Inflammatory macrophage (primary cell): ENCODE measurements around the gene RFX8.
"Not testable (repeated sequence)": the region's sequence is repeated elsewhere in the genome, so short reads cannot be mapped to it uniquely, and the experiment has no call there.

Experiments used
- DNase-seq, 2 donors: peaks; one replicate each; pipeline ENCODE4 v3.0.0-alpha.2; 2020 to 2022

RFX8 gene

DNA sequence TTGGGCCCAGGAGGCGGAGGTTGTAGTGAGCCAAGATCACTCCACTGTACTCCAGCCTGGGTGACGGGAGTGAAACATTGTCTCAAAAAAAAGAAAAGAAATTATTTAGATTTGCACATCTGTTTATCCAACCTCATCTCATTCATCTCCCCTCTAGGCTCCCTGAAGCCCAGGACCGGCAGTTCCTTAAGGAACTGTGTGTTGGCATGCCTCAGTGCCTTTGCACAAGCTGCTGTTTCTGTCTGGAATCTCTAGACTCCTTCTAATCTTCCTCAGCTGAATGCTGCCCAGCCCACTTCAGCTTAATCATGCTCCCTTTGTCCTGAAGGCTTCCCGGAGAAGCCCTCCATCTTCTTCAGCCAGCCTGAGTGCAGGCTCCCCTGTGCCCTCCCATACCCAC is 10.9 kb upstream of the RFX8 start:
- no peak for DNase-seq

- no peak for DNase-seq
These were observed 5.9 kb upstream of the RFX8 start for GRCh38 chr2:101480764-101481163.

DNA sequence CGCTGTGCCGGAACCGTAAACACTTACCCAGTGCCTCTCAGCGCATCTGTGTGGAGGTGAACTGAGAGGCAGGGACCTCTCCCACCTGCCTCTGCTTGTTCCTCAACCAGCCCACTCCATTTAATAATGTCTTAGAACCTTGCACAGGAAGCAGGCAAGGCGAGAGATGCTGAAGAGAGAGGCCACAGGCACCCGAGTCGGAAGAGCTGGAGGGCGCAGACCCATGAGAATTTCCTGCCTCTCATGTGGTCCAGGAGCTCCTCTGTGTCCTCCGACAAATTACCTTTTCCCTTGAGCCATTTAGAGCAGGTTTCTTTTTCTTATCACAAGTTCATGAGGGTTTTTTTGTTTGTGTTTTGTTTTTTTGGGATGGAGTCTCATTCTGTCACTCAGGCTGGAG is 4.9 kb upstream of the RFX8 start:
- no peak for DNase-seq

- no peak for DNase-seq
These were observed 4.4 kb upstream of the RFX8 start for GRCh38 chr2:101479328-101479727.

GRCh38 chr2:101478181-101479001 is 3.5 kb upstream of the RFX8 start:
- no peak for DNase-seq

- DNase-seq, result no peak
These were observed 2.6 kb upstream of the RFX8 start for GRCh38 chr2:101477556-101477955.

DNA sequence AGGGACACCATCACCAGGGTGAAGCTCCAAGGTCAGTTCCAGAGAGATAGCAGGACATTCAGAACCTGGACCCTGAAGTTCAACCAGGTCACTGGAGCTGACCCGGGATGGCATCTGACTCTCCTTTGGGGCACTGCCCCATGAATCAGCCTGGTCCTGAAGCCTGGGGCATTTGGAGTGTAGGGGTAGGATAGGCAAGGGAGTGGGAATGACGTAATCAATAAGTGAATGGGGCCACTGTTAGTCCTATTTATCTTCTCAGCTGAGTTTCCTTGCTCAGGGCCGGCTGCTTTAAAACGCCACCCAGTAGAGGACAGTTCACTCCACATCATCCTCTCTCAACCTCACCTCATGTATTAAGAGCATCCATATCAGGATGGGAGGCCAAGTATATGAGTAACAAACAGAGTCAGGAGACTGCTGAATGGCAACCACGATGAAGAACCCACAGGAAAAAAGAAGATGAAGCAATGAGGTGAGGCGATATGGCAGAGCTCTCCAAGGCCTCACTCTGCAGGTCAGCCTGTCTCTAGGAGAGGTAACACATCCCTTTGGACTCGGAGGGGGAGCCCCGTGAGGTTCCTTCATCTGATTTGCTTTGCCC is 1.8 kb upstream of the RFX8 start:
- no peak for DNase-seq

DNA sequence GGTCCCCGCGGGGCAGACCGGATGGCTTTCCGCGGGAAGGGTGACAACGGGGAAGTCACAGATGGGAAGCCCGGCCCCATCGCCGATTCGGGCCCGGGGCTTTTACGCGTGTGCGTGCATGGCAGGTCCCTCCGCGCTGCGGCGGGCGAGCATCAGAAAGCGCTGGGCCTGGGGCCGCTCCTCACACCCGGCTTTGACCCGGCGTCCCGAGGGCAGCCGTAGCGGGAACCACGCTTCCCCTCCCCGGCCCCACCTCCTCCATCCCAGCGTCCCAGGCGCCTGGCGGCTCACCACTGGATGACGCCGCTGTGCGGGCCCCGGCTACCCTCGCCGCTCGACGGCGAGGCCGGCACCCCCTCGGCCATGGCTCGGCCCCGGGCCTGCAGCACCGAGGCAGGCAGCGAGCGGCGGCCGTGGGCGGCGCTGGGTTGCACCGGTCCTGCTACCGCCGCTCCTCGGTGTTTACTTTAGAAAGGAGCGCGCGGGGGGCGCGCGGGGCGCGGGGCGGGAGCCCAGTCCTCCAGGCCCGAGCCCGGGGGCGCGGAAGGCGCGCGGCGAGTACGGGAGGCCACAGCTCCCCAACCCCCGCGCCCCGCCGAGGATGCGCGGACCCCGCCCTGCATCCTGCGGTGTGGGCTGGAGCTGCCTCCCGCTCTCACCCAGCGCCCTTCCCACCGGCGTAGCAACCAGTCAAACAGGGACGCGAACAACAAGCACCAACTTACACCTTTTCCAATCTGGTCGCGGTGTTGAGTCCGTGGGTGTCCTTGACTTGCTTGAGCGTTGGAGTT is 806 bp downstream of the RFX8 start:
- peak in 1 of 2 donors; percentile 50 for DNase-seq

DNA sequence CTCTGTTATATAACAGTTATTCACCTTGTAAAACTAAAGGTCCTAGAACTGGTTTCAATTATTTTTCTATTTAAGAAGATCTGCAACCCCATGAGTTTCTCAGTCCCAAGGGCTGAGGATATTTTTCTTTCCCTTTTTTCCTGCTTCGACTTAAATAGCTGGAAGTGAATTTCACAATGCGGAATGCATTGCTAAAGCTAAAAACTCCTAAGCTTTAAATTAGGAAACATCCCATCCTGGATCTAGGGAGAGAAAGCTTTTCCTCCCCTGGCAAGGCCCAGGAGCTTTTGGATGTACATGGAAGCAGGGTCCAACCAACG is 1.4 kb downstream of the RFX8 start:
- no peak for DNase-seq

DNA sequence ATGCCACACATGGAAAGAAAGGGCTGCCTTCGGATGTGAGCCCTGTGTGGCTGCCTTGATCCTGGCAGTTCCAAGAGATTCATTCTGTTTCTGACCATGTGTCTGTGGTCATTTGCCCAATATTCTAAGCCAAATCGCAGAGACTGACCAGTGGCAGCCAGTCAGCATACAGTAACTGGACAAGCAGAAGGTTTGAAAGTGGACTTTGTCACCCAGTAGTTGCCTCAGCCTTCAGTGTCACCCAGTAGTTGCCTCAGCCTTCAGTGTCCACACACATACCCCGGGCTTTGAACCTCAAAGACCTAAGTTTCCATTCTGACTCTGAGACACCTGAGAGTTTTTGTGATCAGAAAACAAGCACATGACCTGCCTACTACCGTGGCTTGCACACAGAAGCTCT is 5.0 kb downstream of the RFX8 start:
- no peak for DNase-seq

- no peak for DNase-seq
These were observed 7.6 kb downstream of the RFX8 start for GRCh38 chr2:101467306-101467705.

DNA sequence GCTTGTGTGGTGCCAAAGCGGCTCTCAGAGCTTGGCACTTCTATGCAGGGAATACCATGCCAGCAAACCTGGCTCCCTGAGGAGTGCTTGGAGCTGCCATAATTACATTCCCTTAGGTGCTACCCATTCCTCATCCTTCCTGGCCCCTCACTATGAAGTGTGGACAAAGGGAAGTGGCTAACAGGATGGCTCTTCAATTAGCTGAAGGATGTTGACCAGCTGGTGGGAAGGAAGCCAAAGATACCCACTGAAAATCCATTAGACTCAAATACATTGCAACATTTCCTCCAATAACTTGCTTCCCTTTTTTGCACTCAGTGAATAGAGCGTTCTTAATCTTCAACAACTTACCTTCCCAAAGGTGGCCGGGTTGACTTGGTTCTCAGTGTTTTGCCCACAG is 8.5 kb downstream of the RFX8 start:
- DNase-seq, result peak; percentile 59 to 62

GRCh38 chr2:101464841-101465240 is 10.1 kb downstream of the RFX8 start:
- DNase-seq, result no peak

- peak; percentile 30 to 62 for DNase-seq
These were observed 10.8 kb downstream of the RFX8 start for GRCh38 chr2:101463911-101464641.

DNA sequence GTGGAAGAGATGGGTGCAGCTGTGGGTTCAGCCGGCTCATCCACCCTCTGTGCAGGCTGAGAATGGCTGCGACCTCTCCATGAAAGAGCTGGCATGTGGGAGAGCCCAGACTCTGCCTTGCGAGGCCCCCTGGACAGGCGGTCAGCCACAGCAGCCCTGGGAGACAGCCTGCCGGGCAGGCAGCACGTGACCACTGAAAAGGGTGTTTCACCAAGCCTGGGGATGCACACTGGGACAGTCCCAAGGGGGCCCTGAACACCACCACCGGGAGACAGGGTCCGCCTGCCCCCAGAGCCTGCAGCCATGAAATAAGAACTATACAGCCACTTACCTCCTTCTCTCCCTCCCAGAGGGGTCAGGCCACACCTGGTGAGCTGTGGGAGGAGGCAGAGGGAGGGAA is 11.5 kb downstream of the RFX8 start:
- no peak for DNase-seq

DNA sequence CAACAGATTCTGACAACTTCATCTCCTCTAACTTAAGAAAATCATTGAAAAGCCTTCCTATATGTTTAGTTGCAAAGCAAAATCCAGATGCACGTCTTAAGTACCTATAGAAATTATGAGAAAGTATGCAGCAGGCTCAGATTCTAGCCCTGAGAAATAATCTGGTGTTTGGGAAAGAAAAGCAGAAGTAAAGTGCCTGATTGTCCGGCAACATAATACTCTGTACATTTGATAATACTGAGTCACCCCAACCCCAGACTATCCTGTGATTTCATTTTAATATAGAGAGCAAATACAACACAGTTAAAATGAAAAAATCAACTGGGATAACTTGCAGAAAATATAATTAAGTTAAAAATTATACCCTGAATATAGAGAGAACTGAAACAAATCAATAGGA is 13.5 kb downstream of the RFX8 start:
- peak; percentile 35 to 42 for DNase-seq

DNA sequence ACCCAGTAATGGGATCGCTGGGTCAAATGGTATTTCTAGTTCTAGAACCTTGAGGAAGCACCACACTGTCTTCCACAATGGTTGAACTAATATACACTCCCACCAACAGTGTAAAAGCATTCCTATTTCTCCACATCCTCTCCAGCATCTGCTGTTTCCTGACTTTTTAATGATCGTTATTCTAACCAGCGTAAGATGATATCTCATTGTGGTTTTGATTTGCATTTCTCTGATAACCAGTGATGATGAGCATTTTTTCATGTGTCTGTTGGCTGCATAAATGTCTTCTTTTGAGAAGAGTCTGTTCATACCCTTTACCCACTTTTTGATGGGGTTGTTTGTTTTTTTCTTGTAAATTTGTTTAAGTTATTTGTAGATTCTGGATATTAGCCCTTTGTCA is 20.5 kb downstream of the RFX8 start:
- not testable (repeated sequence) for DNase-seq

DNA sequence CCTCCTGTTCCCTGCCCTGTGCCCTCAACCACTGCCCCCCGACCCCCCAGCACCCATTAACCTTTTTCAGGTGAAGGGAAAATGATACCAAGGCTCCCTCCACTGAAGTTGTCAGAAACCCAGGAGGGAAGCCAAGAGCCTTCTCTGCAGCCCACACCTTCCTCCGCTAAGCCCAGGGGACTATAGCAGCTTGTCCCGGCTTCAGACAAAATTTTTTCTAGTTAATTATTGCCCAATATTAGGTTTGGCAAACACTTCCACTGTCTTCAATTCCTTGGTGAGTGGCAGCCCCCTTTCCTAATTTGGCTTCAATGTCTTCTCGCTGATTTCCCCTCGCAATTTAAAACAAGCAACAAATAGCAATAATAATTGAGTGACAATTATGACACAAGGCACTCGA is 23.9 kb downstream of the RFX8 start:
- DNase-seq, result no peak

- DNase-seq, result peak; percentile 67 to 77
These were observed 28.0 kb downstream of the RFX8 start for GRCh38 chr2:101446869-101447268.

GRCh38 chr2:101442667-101443061 is 32.2 kb downstream of the RFX8 start:
- no peak for DNase-seq

DNA sequence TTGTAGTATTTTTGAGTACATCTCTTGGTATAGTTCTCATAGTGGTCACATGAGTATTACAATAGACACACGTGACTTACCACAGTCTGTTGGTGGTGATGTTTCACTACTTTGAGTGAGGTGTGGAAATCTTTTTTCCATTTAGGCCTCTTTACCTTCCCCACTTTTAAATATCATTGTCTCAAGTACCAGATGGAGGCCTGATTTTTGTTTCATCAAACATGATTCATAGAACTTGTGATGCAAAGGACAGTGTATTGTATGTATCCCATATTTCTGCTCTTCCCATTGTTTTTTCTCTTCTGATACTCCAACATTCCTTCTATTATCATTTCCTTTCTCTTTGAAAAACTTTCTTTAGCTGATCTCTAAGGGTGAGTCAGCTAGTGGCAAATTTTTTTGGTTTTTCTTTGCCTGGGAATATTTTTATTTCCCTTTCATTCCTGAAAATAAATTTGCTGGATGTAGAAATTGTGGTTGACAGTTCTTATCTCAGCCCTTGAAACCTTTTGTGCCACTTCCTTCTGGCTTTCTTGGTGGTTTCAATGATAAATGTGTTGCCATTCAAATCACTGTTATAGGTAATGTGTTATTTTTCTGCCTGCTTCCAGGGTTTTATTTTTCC is 32.8 kb downstream of the RFX8 start:
- peak; percentile 41 to 67 for DNase-seq

GRCh38 chr2:101440127-101440738 is 34.7 kb downstream of the RFX8 start:
- DNase-seq, result no peak
